ENCODE measurements around the gene SLC39A2.
A peak's percentile ranks its signal among the peaks of the same experiment; 100 is the strongest.
"Not testable (repeated sequence)": the region's sequence is repeated elsewhere in the genome, so short reads cannot be mapped to it uniquely, and the experiment has no call there.

Gene SLC39A2

DNA sequence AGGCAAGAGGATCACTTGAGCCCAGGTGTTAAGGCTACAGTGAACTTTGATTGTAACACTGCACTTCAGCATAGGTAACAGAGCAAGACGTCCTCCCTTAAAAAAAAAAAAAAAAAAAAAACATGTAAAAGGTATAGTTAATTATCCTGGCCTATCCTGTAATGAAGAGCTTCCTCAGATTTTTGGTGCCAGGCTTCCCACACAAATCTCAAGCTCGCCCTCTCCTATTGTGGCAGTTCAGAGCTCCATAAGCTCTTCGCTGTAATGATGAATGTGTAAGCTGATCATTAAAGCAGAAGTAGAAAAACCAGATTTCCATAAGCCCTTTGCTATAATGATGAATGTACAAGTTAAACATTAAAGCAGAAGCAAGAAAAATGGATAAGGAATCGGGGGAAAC is 2.0 kb upstream of the SLC39A2 start:
- DNase-seq (ENCODE audit: low spot score), result no peak

DNA sequence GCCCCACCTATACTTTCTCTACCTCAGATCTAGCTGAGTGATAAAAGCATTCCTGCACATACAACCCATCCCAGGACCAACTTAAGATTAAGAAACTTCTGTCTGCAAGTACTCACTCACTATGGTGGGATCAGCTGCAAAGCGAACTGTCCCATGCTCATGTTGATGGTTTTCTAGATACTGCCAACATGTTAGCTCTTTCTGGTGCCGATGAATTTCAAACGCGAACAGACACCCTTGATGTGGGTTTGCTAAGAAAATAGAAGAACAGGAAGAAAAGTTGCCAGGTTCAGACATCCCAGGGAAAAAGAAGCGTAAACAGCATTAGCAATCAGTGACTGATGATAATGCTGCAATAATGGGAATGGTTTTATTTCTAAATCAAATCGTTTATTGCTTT is 1.5 kb upstream of the SLC39A2 start:
- no peak for DNase-seq (ENCODE audit: low spot score)

DNA sequence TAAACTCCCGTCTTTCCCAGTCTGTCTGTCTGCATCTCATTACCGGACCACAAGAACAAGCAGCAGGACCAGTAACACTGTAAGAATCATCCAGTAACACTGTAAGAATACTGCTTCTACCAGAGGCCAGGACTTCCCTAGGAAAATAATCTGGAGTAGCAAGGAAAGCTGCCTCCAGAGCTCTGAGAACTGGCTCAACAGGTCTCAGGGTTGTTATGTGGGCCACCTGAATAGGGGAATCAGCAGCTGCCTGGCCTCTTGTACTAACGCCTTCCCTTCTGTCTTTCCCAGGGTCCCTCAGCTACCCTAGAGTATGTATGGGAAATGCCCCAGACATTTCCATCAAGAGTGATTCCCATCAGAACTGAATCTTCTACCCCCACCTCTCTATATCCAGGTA is 954 bp upstream of the SLC39A2 start:
- DNase-seq (ENCODE audit: low spot score), result no peak

DNA sequence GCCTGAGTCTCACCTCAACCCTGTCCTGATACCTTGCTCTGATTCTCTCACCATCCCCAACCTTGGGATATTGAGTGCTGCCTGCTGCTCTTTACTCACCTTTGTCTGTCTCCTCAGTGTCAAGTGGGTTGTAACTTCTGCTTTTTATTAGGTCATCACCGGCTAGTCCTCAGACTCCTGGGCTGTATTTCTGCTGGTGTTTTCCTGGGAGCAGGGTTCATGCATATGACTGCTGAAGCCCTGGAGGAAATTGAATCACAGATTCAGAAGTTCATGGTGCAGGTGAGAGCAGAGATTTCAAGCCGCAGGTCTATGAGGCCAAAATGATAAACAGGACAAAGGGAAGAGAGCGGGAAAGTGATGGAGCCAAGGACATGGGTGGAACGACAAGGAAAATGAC is 498 bp downstream of the SLC39A2 start:
- DNase-seq (ENCODE audit: low spot score), result no peak

DNA sequence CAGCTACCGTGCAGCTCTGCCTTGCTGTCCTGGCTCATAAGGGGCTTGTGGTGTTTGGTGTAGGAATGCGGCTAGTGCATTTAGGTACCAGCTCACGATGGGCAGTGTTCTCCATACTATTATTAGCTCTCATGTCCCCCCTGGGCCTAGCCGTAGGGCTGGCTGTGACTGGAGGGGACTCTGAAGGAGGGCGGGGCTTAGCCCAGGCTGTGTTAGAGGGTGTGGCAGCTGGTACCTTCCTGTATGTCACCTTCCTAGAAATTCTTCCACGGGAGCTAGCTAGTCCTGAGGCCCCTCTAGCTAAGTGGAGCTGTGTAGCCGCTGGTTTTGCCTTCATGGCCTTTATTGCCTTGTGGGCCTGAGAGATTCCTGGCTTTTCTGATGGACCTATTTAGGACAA is 2.1 kb downstream of the SLC39A2 start:
- DNase-seq (ENCODE audit: low spot score), result no peak

DNA sequence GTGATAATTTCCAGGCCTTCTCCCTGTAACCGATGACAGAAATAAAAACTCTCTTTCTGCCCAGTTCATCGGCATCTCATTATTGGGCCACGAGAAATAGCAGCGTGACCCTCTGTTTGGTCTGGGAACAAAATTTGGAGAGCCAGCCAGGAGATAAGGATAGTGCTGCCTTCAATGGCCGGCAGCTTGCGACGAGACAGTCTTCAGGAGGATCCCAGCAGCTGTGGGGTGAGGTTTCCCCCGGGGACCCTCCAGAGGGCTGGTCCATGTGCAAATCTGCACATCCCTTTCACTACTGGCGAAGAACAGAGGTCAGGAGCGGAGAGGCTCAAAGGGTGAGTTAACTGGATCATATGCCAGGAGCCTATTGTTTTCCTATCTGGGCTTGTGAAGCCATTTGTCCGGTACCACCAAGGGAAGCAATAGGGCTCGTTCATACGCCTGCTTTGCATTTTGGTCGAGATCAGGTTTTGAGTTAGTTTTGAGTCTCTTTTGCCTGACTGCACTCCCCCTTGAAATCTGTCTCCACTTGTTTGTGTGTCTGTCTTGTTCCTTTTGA is 4.8 kb downstream of the SLC39A2 start:
- no peak for DNase-seq (ENCODE audit: low spot score)

DNA sequence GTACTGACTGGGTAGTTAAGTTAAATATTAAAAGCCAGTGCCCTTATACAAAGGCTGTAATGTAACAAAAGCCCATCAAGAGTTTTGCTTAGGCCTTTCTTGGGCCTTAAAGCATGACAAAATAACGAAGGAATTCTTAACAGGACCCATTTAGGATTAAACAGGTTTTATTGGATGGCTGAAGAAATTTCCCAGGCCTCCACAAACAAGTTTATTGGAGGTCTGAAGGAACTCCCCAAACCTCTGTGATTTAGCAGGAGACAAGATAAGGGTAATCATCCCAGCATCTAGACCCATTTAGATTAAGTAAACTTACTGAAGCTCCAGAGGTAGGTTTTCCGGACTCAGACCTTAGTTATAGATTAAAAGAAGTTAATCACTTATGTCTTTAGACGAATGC is 10.6 kb downstream of the SLC39A2 start:
- DNase-seq (ENCODE audit: low spot score), result not testable (repeated sequence)

DNA sequence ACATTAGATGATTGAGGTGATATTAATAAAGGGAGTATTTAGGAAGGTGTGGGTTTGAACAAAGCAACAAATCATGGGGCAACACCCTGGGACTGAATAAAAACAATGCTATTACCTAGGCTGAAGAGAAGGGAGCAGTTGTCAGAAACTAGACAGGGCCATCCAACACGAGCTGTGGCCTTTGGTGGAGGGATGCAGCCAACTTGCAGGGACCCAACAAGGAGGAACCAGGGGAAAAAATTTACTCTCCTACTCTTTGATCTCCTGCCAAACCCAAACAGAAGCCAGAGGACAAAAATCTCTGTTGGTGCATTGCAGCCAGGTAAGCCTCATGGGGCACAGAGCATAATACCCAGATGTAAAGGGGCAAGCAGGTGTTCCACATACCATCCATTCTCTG is 12.0 kb downstream of the SLC39A2 start:
- no peak for DNase-seq (ENCODE audit: low spot score)

DNA sequence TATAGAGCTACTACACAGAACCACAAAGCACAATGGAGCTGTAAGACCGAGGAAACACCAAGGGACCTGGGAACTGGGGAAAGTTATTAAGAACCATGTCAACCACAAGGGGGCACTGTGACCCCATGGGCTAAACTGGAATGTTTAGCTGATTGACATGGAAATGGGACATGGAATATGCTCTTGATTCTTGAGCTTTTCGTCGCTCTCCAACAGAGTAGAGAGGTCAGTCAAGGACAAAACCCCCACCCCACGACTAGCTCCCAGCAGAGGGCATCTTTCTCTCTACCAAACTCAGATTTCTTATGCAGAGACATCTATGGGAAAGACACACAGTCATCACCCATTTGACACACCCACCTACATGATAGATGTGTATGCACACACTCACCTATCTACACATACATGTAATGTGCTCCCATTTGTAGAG is 15.7 kb downstream of the SLC39A2 start:
- DNase-seq (ENCODE audit: low spot score), result peak; percentile 82

DNA sequence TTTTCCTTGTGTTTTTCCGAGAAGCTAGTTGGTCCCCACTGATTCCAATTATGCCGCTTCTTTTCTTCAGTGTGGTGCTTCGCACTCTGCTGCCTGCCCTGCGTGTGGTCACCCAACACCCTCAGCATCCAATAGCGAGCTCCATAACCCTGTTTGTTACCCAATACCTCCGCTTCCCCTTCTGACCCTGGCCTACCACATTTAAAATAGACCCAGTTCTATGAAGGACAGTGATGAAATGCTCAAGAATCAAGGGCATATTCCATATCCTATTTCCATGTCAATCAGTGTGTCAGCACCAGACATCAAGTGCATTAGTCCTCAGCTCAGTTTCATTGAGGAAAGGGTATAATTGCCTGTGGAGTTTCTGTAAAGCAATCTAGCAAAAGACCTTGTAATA is 16.2 kb downstream of the SLC39A2 start:
- no peak for DNase-seq (ENCODE audit: low spot score)

DNA sequence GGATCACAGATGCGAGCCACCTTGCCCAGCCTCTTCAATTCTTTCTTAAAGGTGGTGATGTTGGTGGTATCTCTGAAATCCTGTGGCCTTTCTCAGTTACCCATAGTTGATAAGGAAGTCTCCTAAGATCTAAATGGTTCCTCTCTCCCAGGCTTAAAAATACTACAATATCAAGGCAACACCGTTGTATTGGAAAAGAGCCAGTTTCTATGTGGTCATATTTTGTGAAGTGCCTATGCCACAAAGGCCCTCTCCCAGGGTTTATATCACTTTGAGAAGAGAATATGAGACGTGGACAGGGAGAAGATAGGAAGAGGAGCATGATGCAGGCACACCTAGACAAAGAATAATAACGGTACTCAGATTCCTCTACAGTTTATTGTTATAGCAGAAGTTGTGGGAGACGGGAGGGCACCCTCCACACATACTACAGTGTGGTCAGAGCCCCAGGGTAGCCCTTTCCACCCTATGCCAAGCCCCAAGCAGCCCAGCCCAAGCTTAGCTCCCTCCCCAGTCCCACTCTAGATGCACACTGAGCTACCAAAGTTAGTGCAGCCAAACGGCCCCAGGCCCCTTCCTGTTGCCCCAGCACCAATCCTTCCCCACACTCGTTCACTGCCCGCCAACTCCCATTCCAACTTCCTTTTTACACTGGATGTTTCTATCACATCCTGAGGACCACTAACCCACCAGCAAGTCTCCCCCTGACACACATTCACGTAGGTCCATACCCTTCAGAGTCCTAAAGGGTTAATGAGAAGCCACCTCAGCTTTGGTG is 17.5 kb downstream of the SLC39A2 start:
- DNase-seq (ENCODE audit: low spot score), result no peak

DNA sequence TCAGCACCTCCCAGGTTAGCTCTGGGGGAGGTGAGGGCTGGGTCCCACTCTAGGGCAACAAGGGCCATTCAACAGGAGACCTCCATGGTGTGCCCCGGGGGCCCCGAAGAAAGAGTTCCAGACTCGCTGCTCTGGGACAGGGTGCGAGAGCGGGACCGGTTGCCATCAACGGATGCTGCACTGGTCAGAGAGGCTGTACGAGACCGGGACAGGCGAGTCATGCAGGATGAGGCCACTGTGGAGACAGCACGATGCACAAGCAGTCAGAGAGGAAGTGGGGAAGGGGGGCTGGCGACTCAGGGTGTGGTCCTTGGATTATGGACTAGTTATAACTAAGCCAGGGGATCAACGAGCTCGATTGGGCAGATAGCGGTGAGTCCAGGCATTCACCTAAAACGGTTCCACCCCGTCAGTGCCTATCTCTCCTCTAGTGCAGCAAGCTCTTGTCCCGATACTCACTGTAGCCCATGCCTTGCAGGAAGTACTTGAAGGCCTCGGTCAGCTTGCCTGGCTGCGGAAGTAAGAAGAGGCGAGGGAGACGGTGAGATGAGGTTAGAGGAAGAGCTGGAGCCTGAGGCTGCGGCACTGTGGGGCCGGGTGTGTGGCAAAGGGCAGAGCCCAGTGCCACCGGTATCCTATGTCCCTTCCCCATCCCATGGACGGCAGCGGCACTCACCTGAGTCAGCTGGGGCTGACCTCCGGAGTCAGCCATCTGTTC is 18.6 kb downstream of the SLC39A2 start:
- no peak for DNase-seq (ENCODE audit: low spot score)

DNA sequence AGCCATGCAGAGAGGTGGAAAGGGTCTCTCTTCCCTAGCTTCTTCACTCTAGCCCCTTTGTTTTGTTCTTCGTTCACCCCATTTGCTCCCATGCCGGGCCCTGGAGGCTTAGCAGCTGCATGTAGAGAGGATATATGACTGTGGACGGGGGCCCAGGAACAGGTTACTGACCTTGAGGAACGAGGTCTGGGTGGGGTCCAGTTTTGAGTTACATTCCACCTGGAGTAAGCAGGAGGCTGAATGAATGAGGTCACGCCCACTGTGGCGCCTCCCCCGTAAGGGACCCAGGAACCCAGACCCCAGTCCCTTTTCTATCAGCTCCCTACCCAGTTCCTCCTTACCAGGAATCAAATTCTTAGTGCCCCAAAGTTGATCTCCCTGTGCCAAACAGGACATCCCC is 19.2 kb downstream of the SLC39A2 start:
- DNase-seq (ENCODE audit: low spot score), result no peak

DNA sequence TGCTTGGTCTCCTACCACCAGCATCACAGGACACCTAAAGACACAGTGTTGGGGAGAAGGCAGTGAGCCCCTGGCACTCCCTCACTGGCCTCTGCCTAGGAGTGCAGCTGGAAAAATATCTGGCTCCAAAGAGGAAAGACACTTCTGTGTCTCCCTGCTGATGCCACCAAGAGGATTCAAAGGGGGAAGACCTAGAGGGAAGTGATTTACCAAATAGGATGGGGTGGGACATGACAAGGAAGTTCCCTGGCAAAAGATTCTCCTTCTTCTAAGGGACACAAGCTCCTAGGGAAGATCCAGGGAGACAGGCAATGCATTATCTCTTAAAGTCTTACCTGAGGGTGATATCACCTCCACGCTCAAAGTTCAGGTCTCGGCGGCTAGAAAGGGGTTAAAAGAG is 19.7 kb downstream of the SLC39A2 start:
- no peak for DNase-seq (ENCODE audit: low spot score)

DNA sequence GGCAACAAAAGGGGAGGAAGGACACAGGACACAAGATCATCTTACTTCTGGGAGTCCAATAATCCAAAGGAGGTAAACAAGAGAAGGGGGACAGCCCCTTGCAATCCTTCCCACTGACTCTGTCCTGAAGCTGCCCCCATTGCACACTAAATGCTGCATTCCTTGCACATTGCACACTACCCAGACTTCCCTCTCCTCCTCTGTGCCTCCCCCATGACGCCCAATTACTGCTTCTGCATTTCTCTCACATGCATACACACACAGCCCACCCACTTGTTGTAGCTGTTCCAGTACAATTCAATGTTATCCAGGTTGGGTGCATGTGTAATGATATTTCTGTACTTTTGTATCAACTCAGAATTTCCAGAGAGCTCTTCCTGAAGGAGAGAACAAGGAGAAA is 20.3 kb downstream of the SLC39A2 start:
- DNase-seq (ENCODE audit: low spot score), result no peak

DNA sequence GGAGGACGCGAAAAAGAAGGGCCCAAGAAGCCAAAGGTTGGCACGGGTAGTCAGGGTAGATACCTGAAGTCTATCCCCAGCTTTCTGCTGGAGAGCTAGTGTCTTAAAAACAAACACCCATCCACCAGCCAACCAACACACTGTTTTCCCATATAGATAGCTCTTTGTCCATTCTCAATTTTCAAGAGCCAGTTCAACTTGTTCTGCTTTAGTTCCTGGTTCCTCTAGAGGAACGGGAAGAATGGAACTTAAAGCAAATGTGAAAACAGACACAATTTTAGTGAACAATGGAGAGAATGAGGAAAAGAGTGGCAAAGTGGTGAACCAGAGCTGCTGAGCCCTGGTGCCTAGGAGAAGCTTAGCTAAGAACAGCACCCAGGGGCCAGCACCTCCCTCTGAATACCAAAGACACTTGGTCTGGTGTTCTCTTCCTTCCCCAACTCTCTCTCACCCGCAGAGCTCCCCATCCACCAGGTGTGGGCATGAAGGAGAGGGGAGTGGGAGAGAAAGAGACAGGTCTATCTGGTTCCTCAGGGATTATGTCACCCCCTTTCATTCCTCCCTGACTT is 22.0 kb downstream of the SLC39A2 start:
- no peak for DNase-seq (ENCODE audit: low spot score)

DNA sequence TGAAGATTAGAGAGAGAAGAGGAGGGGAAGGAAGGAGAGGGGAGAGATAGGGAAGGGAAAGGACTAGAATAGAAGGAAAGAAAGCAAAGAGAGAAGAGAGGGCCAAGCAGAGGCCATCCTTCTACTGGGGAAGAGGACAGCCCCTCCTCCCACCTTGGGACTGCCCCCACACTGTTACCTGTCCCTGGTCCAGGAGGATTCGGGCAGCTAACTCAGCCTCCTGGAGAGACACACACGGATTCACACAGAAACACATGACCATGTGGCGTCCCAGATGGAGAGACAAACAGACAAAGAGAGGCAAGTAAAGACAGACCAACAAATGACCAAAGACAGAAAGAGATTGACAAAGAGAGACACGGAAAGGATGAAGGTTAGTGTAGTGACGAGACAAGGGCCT is 23.6 kb downstream of the SLC39A2 start:
- no peak for DNase-seq (ENCODE audit: low spot score)

DNA sequence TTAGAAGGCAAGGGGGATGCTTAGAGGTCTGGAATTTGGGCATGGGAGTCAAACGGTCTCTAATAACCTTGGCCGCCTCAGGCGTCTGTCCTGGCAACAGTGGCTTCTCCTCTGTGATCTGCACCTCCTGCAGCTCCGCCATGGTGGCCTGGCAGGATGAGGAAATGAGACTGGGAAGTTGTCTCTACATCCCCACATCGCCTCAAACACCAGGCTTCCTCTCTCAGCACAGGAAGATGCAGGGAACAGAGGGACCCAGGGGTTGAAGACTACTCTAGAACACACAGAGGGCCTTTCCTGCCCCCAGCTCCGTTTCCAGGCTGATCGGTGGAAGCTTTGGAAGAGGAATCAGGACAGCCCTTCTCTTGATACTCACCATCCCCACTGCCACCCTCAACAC is 24.1 kb downstream of the SLC39A2 start:
- DNase-seq (ENCODE audit: low spot score), result no peak

DNA sequence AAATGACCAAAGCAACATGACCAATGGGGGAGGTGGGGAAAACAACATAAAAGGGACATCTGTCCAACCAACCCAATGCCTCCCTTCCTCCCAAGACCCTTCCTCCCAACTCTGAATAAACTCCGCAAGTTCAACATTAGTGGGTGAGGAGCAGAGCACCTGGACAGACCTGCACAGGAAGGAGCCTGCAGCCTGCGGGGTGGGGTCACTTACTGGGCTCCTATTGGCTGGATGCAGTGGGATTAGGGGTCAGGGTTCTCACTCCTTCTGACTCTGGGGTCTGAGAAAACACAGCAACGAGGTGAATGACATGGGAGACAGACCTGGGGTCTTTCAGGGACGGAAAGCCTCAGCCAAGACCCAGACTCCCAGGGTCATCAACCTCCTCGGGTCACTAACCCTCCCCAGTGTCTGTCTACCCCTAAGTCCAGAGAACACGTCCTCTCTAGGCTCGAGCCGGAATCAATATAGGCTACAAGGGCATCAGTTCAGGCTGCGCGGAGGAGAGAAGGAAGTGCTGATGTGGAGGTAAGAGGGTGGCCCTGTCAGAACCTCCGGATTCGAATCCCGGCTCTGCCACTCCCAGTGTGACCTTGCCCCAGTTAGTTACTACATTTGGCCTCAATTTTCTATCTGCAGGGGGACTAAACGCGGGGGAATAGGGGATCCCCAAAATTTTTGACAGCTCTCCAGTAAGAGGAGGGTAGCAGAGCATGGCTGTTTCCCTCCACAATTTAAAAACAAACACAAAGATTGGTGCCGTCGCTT is 24.9 kb downstream of the SLC39A2 start:
- no peak for DNase-seq (ENCODE audit: low spot score)

DNA sequence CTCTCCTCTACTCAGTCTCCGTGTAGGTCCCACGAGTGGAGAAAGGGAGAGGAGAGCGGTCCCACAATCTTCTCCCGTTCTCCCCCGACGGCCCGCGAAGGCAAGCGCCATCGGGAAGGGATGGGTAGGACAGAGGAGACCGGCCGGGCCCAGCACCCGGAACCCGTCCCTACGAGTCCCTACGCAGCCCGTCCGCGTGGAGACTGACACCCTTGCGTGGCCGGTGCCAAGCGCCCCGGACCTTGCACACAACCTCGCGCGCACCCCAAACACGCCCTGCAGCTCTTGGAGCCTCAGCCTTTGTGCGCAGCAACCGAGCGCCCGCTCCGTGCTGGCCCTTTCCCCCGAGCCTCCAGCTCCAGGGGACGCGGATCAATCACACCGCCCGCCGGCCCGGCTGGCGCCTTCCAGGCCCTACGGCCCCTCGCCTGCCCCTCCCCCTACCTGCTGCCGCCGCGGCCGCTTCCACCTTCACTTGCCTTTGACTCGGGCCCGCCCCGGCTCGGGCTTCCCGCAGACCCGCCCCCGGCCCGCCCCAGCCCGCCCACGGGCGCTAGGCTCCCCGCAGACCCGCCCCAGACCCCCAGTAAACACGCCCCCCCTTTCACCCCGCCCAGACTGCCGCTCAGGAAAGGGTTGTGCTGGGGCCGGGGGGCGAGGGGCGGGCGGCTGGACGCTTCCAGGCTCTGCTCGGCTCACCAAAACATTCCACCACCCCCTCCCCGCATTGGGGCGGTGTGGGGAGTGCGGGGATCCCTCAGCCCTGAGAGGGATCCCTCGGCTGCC is 25.7 kb downstream of the SLC39A2 start, which contains the start of gene NDRG2:
Gene NDRG2, minus strand, starts transcription at position 477 of the 786 bp plus-strand sequence. CDS start 1,746 bp downstream, outside the sequence.
- no peak for DNase-seq (ENCODE audit: low spot score)

Data from hematopoietic multipotent progenitor cell treated with erythropoietin and hydrocortisone succinate and interleukin-3 and kit ligand, for 17 days (in vitro differentiated cells).